ENCODE measurements around the gene LEFTY1.
"Not testable (repeated sequence)": the region's sequence is repeated elsewhere in the genome, so short reads cannot be mapped to it uniquely, and the experiment has no call there.

LEFTY1 gene

GRCh38 chr1:225896494-225896893, 7.5 kb upstream of the LEFTY1 start:
- TF ChIP-seq POLR2A (IDR thresholded peaks at IDR 0.05; ENCODE audit: low read depth, low read length) = no peak
- TF ChIP-seq POLR2AphosphoS5 (IDR thresholded peaks at IDR 0.05; ENCODE audit: low read depth, low read length) = no peak
- TF ChIP-seq TAF1 (IDR thresholded peaks at IDR 0.05; ENCODE audit: borderline replicate concordance, low read depth, low read length) = no peak
- DNase-seq (ENCODE audit: insufficient read length) = no peak
- no peak for FAIRE-seq

GRCh38 chr1:225892307-225892706, 3.4 kb upstream of the LEFTY1 start:
- DNase-seq (ENCODE audit: insufficient read length) = no peak
- no peak for TF ChIP-seq POLR2A (IDR thresholded peaks at IDR 0.05; ENCODE audit: low read depth, low read length)
- TF ChIP-seq POLR2AphosphoS5 (IDR thresholded peaks at IDR 0.05; ENCODE audit: low read depth, low read length) = no peak
- no peak for TF ChIP-seq TAF1 (IDR thresholded peaks at IDR 0.05; ENCODE audit: borderline replicate concordance, low read depth, low read length)
- FAIRE-seq = no peak

GRCh38 chr1:225891229-225891972, 2.5 kb upstream of the LEFTY1 start:
- TF ChIP-seq POLR2A (IDR thresholded peaks at IDR 0.05; ENCODE audit: low read depth, low read length) = no peak
- no peak for TF ChIP-seq TAF1 (IDR thresholded peaks at IDR 0.05; ENCODE audit: borderline replicate concordance, low read depth, low read length)
- FAIRE-seq (no peak), DNase-seq (ENCODE audit: insufficient read length) (no peak)

- TF ChIP-seq TAF1 (IDR thresholded peaks at IDR 0.05; ENCODE audit: borderline replicate concordance, low read depth, low read length) (no peak), POLR2AphosphoS5 (IDR thresholded peaks at IDR 0.05; ENCODE audit: low read depth, low read length) (no peak), POLR2A (IDR thresholded peaks at IDR 0.05; ENCODE audit: low read depth, low read length) (no peak)
- DNase-seq (ENCODE audit: insufficient read length) (no peak), FAIRE-seq (no peak)
These were observed 1.6 kb upstream of the LEFTY1 start for GRCh38 chr1:225890346-225891228.

GRCh38 chr1:225889743-225890142, 797 bp upstream of the LEFTY1 start:
- TF ChIP-seq POLR2AphosphoS5 (IDR thresholded peaks at IDR 0.05; ENCODE audit: low read depth, low read length) (no peak), POLR2A (IDR thresholded peaks at IDR 0.05; ENCODE audit: low read depth, low read length) (no peak), TAF1 (IDR thresholded peaks at IDR 0.05; ENCODE audit: borderline replicate concordance, low read depth, low read length) (no peak)
- FAIRE-seq (no peak), DNase-seq (ENCODE audit: insufficient read length) (no peak)

GRCh38 chr1:225888289-225888897, 553 bp downstream of the LEFTY1 start:
- TF ChIP-seq POLR2AphosphoS5 (IDR thresholded peaks at IDR 0.05; ENCODE audit: low read depth, low read length) (no peak), POLR2A (IDR thresholded peaks at IDR 0.05; ENCODE audit: low read depth, low read length) (no peak), TAF1 (IDR thresholded peaks at IDR 0.05; ENCODE audit: borderline replicate concordance, low read depth, low read length) (no peak)
- DNase-seq (ENCODE audit: insufficient read length) (no peak), FAIRE-seq (no peak)

GRCh38 chr1:225887554-225888288, 1.2 kb downstream of the LEFTY1 start:
- FAIRE-seq = not testable (repeated sequence)

GRCh38 chr1:225887030-225887314, 2.0 kb downstream of the LEFTY1 start:
- TF ChIP-seq TAF1 (IDR thresholded peaks at IDR 0.05; ENCODE audit: borderline replicate concordance, low read depth, low read length) (no peak), POLR2A (IDR thresholded peaks at IDR 0.05; ENCODE audit: low read depth, low read length) (no peak), POLR2AphosphoS5 (IDR thresholded peaks at IDR 0.05; ENCODE audit: low read depth, low read length) (no peak)
- DNase-seq (ENCODE audit: insufficient read length) (no peak), FAIRE-seq (no peak)

More at GRCh38 chr1:225887554-225888288, 1.2 kb downstream of the LEFTY1 start:
- DNase-seq (ENCODE audit: insufficient read length) = not testable (repeated sequence)

GRCh38 chr1:225886159-225887029, 2.6 kb downstream of the LEFTY1 start:
- no peak for DNase-seq (ENCODE audit: insufficient read length)
- no peak for FAIRE-seq

GRCh38 chr1:225885336-225885735, 3.6 kb downstream of the LEFTY1 start:
- TF ChIP-seq POLR2A (IDR thresholded peaks at IDR 0.05; ENCODE audit: low read depth, low read length) = no peak
- no peak for TF ChIP-seq POLR2AphosphoS5 (IDR thresholded peaks at IDR 0.05; ENCODE audit: low read depth, low read length)
- no peak for TF ChIP-seq TAF1 (IDR thresholded peaks at IDR 0.05; ENCODE audit: borderline replicate concordance, low read depth, low read length)
- FAIRE-seq (no peak), DNase-seq (ENCODE audit: insufficient read length) (no peak)

More at GRCh38 chr1:225886159-225887029, 2.6 kb downstream of the LEFTY1 start:
- TF ChIP-seq TAF1 (IDR thresholded peaks at IDR 0.05; ENCODE audit: borderline replicate concordance, low read depth, low read length) = no peak
- no peak for TF ChIP-seq POLR2AphosphoS5 (IDR thresholded peaks at IDR 0.05; ENCODE audit: low read depth, low read length)
- TF ChIP-seq POLR2A (IDR thresholded peaks at IDR 0.05; ENCODE audit: low read depth, low read length) = no peak

Data from GM12892 (cell line).